Measurements from ENCODE around the gene PTPRD. TPM values are rescaled to one million over a fixed set of nuclear protein-coding genes. Genes with fewer than 3 reads are reported as not detected.

Gene PTPRD
- total RNA-seq, 1 donor: 26.3 TPM

DNA sequence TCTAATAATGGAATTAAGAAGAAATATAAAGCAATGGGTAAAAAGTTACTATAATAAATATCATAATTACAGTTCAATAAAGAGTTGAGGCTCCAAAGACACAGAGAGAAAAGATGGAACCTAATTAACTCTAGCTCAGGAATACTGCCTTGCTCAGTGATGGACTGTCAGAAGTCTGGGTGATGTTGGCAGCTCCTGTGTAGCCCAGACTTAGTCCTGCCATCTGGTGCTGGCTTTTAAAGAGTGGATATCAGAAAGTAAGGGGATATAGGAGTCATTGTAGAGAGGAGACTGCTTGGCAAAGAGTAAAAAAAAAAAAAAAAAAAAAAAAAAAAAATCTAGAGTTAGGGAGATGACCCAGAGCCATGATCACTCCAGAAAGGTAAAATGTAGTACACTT is 2261.4 kb downstream of the PTPRD start:
- no peak for DNase-seq (ENCODE audit: low read depth)
- H3K4me3 ChIP-seq (ENCODE audit: low read depth, low read length): no peak overlapping the region
- TF ChIP-seq, protein P1, sequence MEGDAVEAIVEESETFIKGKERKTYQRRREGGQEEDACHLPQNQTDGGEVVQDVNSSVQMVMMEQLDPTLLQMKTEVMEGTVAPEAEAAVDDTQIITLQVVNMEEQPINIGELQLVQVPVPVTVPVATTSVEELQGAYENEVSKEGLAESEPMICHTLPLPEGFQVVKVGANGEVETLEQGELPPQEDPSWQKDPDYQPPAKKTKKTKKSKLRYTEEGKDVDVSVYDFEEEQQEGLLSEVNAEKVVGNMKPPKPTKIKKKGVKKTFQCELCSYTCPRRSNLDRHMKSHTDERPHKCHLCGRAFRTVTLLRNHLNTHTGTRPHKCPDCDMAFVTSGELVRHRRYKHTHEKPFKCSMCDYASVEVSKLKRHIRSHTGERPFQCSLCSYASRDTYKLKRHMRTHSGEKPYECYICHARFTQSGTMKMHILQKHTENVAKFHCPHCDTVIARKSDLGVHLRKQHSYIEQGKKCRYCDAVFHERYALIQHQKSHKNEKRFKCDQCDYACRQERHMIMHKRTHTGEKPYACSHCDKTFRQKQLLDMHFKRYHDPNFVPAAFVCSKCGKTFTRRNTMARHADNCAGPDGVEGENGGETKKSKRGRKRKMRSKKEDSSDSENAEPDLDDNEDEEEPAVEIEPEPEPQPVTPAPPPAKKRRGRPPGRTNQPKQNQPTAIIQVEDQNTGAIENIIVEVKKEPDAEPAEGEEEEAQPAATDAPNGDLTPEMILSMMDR (IDR thresholded peaks at IDR 0.05; ENCODE audit: insufficient read depth, low read depth, low read length): no peak

DNA sequence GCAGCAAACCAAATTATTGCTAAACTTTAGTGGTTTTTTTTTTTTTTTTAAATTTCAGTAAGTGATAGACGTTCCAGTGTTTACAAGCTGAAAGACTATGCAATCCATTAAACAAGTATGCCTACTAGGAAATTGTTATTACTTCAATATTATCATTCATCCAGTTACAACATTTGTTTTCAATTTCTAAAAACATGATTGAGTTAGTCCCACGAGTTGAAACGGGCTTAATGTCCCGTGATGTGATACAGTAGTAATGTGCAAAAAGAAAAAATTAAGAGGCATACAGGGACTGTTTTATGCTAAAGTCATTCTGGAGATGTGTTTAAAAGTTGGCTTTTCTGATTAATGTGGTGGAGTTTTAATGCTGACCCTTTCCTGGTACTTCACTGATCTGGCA is 2262.9 kb downstream of the PTPRD start:
- TF ChIP-seq, protein P1 (IDR thresholded peaks at IDR 0.05; ENCODE audit: insufficient read depth, low read depth, low read length): no peak
- DNase-seq (ENCODE audit: low read depth): no peak
- H3K4me3 ChIP-seq (ENCODE audit: low read depth, low read length): no peak overlapping the region

DNA sequence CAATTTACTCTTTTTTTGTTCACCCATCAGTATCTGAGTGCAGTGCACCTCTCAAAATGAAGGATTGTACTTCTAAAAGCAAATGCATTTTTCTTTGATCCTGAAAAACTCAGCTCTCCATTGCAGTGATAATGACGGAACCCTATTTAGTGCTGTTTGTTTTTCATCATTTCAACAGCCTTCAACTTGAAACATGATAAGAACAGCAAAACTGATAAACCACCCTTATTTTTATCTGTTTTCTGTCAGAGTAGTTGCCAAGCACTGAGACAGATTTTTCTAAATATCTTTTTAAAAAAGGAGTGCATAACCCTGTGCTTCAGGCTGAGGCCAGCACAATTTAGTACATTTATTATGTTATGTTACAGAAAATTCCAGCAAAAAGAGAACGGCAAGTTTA is 2263.4 kb downstream of the PTPRD start:
- H3K4me3 ChIP-seq (ENCODE audit: low read depth, low read length): no peak overlapping the region
- TF ChIP-seq, protein P1 (IDR thresholded peaks at IDR 0.05; ENCODE audit: insufficient read depth, low read depth, low read length): no peak
- DNase-seq (ENCODE audit: low read depth): no peak

DNA sequence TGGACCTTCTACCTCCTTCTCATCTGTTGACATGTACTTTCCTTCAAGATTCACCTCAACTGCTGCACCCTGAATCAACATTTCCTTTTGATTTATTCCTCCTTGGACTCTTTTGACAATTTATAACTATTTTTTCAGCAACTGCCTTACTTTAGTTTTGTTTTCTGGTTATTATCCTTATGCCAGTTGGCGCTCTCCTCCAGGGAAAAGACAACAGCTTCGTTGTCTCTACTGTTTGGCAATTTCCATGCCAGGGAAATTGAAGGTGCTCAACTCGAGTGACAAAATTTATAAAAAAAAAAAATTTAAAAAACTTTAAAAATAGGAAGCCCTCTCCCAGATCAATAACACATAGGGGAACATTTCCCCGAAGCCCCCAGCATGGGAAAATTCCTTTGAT is 2264.0 kb downstream of the PTPRD start:
- H3K4me3 ChIP-seq (ENCODE audit: low read depth, low read length): no peak overlapping the region
- DNase-seq (ENCODE audit: low read depth): no peak
- TF ChIP-seq, protein P1 (IDR thresholded peaks at IDR 0.05; ENCODE audit: insufficient read depth, low read depth, low read length): no peak

DNA sequence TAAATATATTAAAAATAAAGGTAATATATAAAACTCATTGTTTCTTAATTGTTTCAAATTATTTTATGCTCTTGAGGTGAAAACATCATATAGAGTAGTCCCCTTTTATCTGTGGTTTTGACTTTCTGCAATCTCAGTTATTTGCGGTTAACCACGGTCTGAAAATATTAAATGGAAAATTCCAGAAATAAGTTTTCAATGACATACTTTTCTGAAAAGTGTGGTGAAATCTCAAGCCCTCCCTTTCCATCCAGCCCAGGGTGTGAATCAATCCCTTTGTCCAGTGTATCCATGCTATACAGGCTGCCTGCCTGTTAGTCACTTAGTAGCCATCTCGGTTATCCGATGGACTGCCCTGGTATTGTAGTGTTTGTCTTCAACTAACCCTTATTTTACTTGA is 2266.5 kb downstream of the PTPRD start:
- no peak for DNase-seq (ENCODE audit: low read depth)
- H3K4me3 ChIP-seq (ENCODE audit: low read depth, low read length): no peak overlapping the region
- TF ChIP-seq, protein P1 (IDR thresholded peaks at IDR 0.05; ENCODE audit: insufficient read depth, low read depth, low read length): no peak

DNA sequence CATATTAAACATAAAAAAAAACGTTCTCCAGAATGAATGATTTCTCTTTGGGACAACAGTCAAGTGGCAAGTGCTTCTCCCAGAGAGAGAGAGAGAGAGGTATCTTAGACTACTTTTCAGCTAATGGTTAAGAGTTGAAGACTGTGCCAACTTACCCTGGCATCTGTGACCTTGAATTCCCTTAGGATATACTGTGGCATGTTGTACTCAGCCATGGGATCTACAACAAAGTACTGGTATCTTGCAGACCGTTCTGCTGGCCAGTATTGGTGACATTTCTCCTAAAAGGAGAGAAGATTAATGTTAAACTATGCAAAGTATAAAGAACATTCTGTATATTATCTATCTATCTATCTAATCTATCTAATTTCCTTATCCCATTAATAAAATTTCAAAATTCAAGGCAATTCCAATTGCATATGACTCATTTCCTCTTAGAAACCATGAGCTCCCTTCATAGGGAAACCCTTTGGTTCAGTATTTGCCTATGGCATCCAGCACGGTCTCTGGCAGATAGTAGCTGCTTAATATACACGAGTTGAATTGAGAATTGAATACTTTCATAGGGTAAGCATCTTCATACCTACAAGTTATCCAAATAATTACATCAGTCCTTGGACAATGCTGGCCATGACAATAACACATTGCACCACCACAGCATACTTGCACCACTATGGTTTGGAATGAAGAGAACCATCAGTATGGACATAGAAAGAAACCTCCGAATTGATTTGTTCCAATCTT is 2273.9 kb downstream of the PTPRD start:
- DNase-seq (ENCODE audit: low read depth): no peak
- TF ChIP-seq, protein P1 (IDR thresholded peaks at IDR 0.05; ENCODE audit: insufficient read depth, low read depth, low read length): no peak
- H3K4me3 ChIP-seq (ENCODE audit: low read depth, low read length): no peak overlapping the region

Measured in fibroblast of villous mesenchyme (primary cell).